ENCODE results near the gene EFCAB11.

DNA sequence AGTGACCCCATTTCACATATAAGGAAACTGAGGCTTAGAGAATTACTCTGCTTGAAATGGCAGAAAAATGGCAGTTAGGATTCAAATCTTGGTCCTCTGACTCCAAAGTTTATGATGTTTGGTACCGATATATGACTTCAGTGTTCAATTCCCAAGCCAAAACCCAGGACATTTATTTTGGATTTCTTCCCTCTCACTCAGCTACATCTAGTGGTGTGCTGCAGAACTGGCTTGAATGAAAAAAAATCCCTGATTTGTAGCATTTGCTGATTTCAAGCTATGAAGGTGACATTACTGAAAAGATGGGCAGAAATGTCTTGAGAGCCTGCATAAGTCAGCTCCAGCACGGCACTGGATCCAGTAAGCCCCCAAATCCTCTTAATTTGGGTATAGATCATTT is 106.4 kb downstream of the EFCAB11 start:
- TF ChIP-seq POLR2A (IDR thresholded peaks at IDR 0.05) = no peak
- TF ChIP-seq, protein P1, sequence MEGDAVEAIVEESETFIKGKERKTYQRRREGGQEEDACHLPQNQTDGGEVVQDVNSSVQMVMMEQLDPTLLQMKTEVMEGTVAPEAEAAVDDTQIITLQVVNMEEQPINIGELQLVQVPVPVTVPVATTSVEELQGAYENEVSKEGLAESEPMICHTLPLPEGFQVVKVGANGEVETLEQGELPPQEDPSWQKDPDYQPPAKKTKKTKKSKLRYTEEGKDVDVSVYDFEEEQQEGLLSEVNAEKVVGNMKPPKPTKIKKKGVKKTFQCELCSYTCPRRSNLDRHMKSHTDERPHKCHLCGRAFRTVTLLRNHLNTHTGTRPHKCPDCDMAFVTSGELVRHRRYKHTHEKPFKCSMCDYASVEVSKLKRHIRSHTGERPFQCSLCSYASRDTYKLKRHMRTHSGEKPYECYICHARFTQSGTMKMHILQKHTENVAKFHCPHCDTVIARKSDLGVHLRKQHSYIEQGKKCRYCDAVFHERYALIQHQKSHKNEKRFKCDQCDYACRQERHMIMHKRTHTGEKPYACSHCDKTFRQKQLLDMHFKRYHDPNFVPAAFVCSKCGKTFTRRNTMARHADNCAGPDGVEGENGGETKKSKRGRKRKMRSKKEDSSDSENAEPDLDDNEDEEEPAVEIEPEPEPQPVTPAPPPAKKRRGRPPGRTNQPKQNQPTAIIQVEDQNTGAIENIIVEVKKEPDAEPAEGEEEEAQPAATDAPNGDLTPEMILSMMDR (IDR thresholded peaks at IDR 0.05) = peak in 3 of 6 experiments; percentile 16 to 26 (median 21)
